Effector CD4-positive, alpha-beta T cell (primary cell): ENCODE data around the gene FSD1.
A peak's percentile ranks its signal among the peaks of the same experiment; 100 is the strongest.
"Not testable (repeated sequence)": the region's sequence is repeated elsewhere in the genome, so short reads cannot be mapped to it uniquely, and the experiment has no call there.

Experiments used
- DNase-seq: peaks from one replicate; pipeline ENCODE4 v3.0.0-alpha.2; 2020

The FSD1 gene

GRCh38 chr19:4347521-4347920, 43.1 kb downstream of the FSD1 start:
- no peak for DNase-seq

GRCh38 chr19:4349225-4349624, 44.8 kb downstream of the FSD1 start:
- not testable (repeated sequence) for DNase-seq

GRCh38 chr19:4350111-4350510, 45.7 kb downstream of the FSD1 start:
- no peak for DNase-seq

- DNase-seq = no peak
Measured at GRCh38 chr19:4350726-4351125, 46.3 kb downstream of the FSD1 start.

GRCh38 chr19:4352701-4353121, 48.3 kb downstream of the FSD1 start:
- peak; percentile 54 for DNase-seq

GRCh38 chr19:4354282-4354681, 49.9 kb downstream of the FSD1 start:
- no peak for DNase-seq

- no peak for DNase-seq
Measured at GRCh38 chr19:4354897-4355296, 50.5 kb downstream of the FSD1 start.

- DNase-seq = no peak
Measured at GRCh38 chr19:4357095-4357797, 52.8 kb downstream of the FSD1 start.

- no peak for DNase-seq
Measured at GRCh38 chr19:4357921-4358326, 53.5 kb downstream of the FSD1 start.

- no peak for DNase-seq
Measured at GRCh38 chr19:4358709-4359626, 54.6 kb downstream of the FSD1 start.

- no peak for DNase-seq
Measured at GRCh38 chr19:4359627-4360000, 55.2 kb downstream of the FSD1 start.

GRCh38 chr19:4360081-4360569, 55.7 kb downstream of the FSD1 start:
- no peak for DNase-seq

- DNase-seq = no peak
Measured at GRCh38 chr19:4360641-4361151, 56.3 kb downstream of the FSD1 start.

GRCh38 chr19:4361152-4362046, 57.0 kb downstream of the FSD1 start:
- DNase-seq = no peak

- no peak for DNase-seq
Measured at GRCh38 chr19:4362101-4362828, 57.9 kb downstream of the FSD1 start.

- DNase-seq = no peak
Measured at GRCh38 chr19:4362831-4363545, 58.6 kb downstream of the FSD1 start.

- DNase-seq = no peak
Measured at GRCh38 chr19:4363571-4364304, 59.3 kb downstream of the FSD1 start.

- DNase-seq = no peak
Measured at GRCh38 chr19:4365341-4365740, 60.9 kb downstream of the FSD1 start.

- no peak for DNase-seq
Measured at GRCh38 chr19:4365791-4366665, 61.6 kb downstream of the FSD1 start.
